ENCODE data around the gene TTLL1.

- TF ChIP-seq ZFX (IDR thresholded peaks at IDR 0.05) (no peak), ZNF274 (IDR thresholded peaks at IDR 0.05; ENCODE audit: low read depth, low read length) (no peak), ATF3 (IDR thresholded peaks at IDR 0.05) (no peak), CTCF (IDR thresholded peaks at IDR 0.05 in 2 of 3, conservative IDR thresholded peaks at IDR 0.05 in 1 of 3; ENCODE audit: borderline replicate concordance in 1 of 3, insufficient read depth in 1 of 3, low read depth in 2 of 3, low read length in 2 of 3) (no peak), SP1 (IDR thresholded peaks at IDR 0.05; ENCODE audit: low read depth) (no peak), REST (IDR thresholded peaks at IDR 0.05; ENCODE audit: low read depth) (no peak), CEBPB (IDR thresholded peaks at IDR 0.05; ENCODE audit: low read depth) (no peak), POLR2A (IDR thresholded peaks at IDR 0.05; ENCODE audit: borderline replicate concordance, extremely low read depth, insufficient read depth, insufficient read length) (no peak), EZH2 (IDR thresholded peaks at IDR 0.05) (no peak), ZBTB33 (IDR thresholded peaks at IDR 0.05; ENCODE audit: extremely low read depth, insufficient replicate concordance, low read length) (no peak), YY1 (IDR thresholded peaks at IDR 0.05; ENCODE audit: extremely low read depth, insufficient replicate concordance, low read depth, low read length) (no peak), JUND (IDR thresholded peaks at IDR 0.05) (no peak)
These were observed 97.1 kb downstream of the TTLL1 start for GRCh38 chr22:42992092-42992491.
